ENCODE results near the gene PLAU.
A peak's percentile ranks its signal among the peaks of the same experiment; 100 is the strongest.

The PLAU gene

GRCh38 chr10:73944356-73945100 is 33.6 kb downstream of the PLAU start:
- Histone ChIP-seq H3K4me1 (ENCODE audit: control insufficient read depth, insufficient read depth, low read length) (no peaks in the 10 kb centered on the region; the same call in 1 of the 2 replicates), H3K4me3 (ENCODE audit: low read depth, low read length) (no peak overlapping the region), H3K36me3 (ENCODE audit: control insufficient read depth, insufficient read depth, low read length) (no peaks in the 10 kb centered on the region), H3K9ac (ENCODE audit: low read depth, low read length) (no peak overlapping the region), H3K9me3 (ENCODE audit: control insufficient read depth, insufficient read depth, low read length) (peaks cover 3% of the 10 kb centered on the region; the same call in 1 of the 2 replicates), H3K27me3 (ENCODE audit: control insufficient read depth, insufficient read depth, low read length) (0 out of 2 replicates have a peak, but pooled peaks cover 6% of the 10 kb centered on the region), H3K27ac (ENCODE audit: low read depth, low read length) (no peak overlapping the region)

GRCh38 chr10:73946253-73947145 is 35.6 kb downstream of the PLAU start:
- no peak overlapping the region for H3K9ac ChIP-seq (ENCODE audit: low read depth, low read length)
- H3K36me3 ChIP-seq (ENCODE audit: control insufficient read depth, insufficient read depth, low read length), result no peaks in the 10 kb centered on the region
- no peak overlapping the region for H3K27ac ChIP-seq (ENCODE audit: low read depth, low read length)

GRCh38 chr10:73948947-73949633 is 38.2 kb downstream of the PLAU start:
- Histone ChIP-seq H3K27me3 (ENCODE audit: control insufficient read depth, insufficient read depth, low read length) (no peaks in the 10 kb centered on the region), H3K4me3 (ENCODE audit: low read depth, low read length) (no peak overlapping the region), H3K36me3 (ENCODE audit: control insufficient read depth, insufficient read depth, low read length) (no peaks in the 10 kb centered on the region), H3K9ac (ENCODE audit: low read depth, low read length) (no peak overlapping the region), H3K9me3 (ENCODE audit: control insufficient read depth, insufficient read depth, low read length) (no peaks in the 10 kb centered on the region; the same call in 1 of the 2 replicates), H3K4me1 (ENCODE audit: control insufficient read depth, insufficient read depth, low read length) (0 out of 2 replicates have a peak, but pooled peaks cover 3% of the 10 kb centered on the region), H3K27ac (ENCODE audit: low read depth, low read length) (no peak overlapping the region)

More at GRCh38 chr10:73946253-73947145, 35.6 kb downstream of the PLAU start:
- H3K9me3 ChIP-seq (ENCODE audit: control insufficient read depth, insufficient read depth, low read length), result peaks cover 3% of the 10 kb centered on the region; the same call in 1 of the 2 replicates
- no peaks in the 10 kb centered on the region for H3K27me3 ChIP-seq (ENCODE audit: control insufficient read depth, insufficient read depth, low read length)
- 0 out of 2 replicates have a peak, but pooled peaks cover 3% of the 10 kb centered on the region for H3K4me1 ChIP-seq (ENCODE audit: control insufficient read depth, insufficient read depth, low read length)
- H3K4me3 ChIP-seq (ENCODE audit: low read depth, low read length), result no peak overlapping the region

- Histone ChIP-seq H3K27me3 (ENCODE audit: control insufficient read depth, insufficient read depth, low read length) (no peaks in the 10 kb centered on the region), H3K4me3 (ENCODE audit: low read depth, low read length) (no peak overlapping the region), H3K9ac (ENCODE audit: low read depth, low read length) (no peak overlapping the region), H3K9me3 (ENCODE audit: control insufficient read depth, insufficient read depth, low read length) (no peaks in the 10 kb centered on the region), H3K36me3 (ENCODE audit: control insufficient read depth, insufficient read depth, low read length) (no peaks in the 10 kb centered on the region), H3K27ac (ENCODE audit: low read depth, low read length) (no peak overlapping the region), H3K4me1 (ENCODE audit: control insufficient read depth, insufficient read depth, low read length) (0 out of 2 replicates have a peak, but pooled peaks cover 3% of the 10 kb centered on the region)
Measured at GRCh38 chr10:73950155-73950948, 39.4 kb downstream of the PLAU start.

GRCh38 chr10:73953665-73954064 is 42.7 kb downstream of the PLAU start:
- Histone ChIP-seq H3K4me1 (ENCODE audit: control insufficient read depth, insufficient read depth, low read length) (peaks cover 14% of the 10 kb centered on the region), H3K4me3 (ENCODE audit: low read depth, low read length) (no peak overlapping the region), H3K27me3 (ENCODE audit: control insufficient read depth, insufficient read depth, low read length) (no peaks in the 10 kb centered on the region), H3K27ac (ENCODE audit: low read depth, low read length) (no peak overlapping the region), H3K9me3 (ENCODE audit: control insufficient read depth, insufficient read depth, low read length) (no peaks in the 10 kb centered on the region), H3K36me3 (ENCODE audit: control insufficient read depth, insufficient read depth, low read length) (no peaks in the 10 kb centered on the region), H3K9ac (ENCODE audit: low read depth, low read length) (no peak overlapping the region)

GRCh38 chr10:73954737-73955136 is 43.8 kb downstream of the PLAU start:
- Histone ChIP-seq H3K4me1 (ENCODE audit: control insufficient read depth, insufficient read depth, low read length) (peaks cover 14% of the 10 kb centered on the region), H3K36me3 (ENCODE audit: control insufficient read depth, insufficient read depth, low read length) (no peaks in the 10 kb centered on the region), H3K27ac (ENCODE audit: low read depth, low read length) (no peak overlapping the region), H3K9me3 (ENCODE audit: control insufficient read depth, insufficient read depth, low read length) (no peaks in the 10 kb centered on the region), H3K4me3 (ENCODE audit: low read depth, low read length) (no peak overlapping the region), H3K9ac (ENCODE audit: low read depth, low read length) (no peak overlapping the region), H3K27me3 (ENCODE audit: control insufficient read depth, insufficient read depth, low read length) (no peaks in the 10 kb centered on the region)

- no peaks in the 10 kb centered on the region for H3K36me3 ChIP-seq (ENCODE audit: control insufficient read depth, insufficient read depth, low read length)
- H3K9ac ChIP-seq (ENCODE audit: low read depth, low read length), result no peak overlapping the region
- no peak overlapping the region for H3K27ac ChIP-seq (ENCODE audit: low read depth, low read length)
- H3K4me1 ChIP-seq (ENCODE audit: control insufficient read depth, insufficient read depth, low read length), result peaks cover 11% of the 10 kb centered on the region
- no peaks in the 10 kb centered on the region for H3K27me3 ChIP-seq (ENCODE audit: control insufficient read depth, insufficient read depth, low read length)
- no peak overlapping the region for H3K4me3 ChIP-seq (ENCODE audit: low read depth, low read length)
- no peaks in the 10 kb centered on the region for H3K9me3 ChIP-seq (ENCODE audit: control insufficient read depth, insufficient read depth, low read length)
Measured at GRCh38 chr10:73955719-73956118, 44.8 kb downstream of the PLAU start.

GRCh38 chr10:73956476-73957359 is 45.8 kb downstream of the PLAU start:
- Histone ChIP-seq H3K27me3 (ENCODE audit: control insufficient read depth, insufficient read depth, low read length) (no peaks in the 10 kb centered on the region), H3K9me3 (ENCODE audit: control insufficient read depth, insufficient read depth, low read length) (no peaks in the 10 kb centered on the region), H3K4me3 (ENCODE audit: low read depth, low read length) (no peak overlapping the region), H3K36me3 (ENCODE audit: control insufficient read depth, insufficient read depth, low read length) (no peaks in the 10 kb centered on the region), H3K27ac (ENCODE audit: low read depth, low read length) (peak overlapping the region; percentile 63), H3K9ac (ENCODE audit: low read depth, low read length) (no peak overlapping the region), H3K4me1 (ENCODE audit: control insufficient read depth, insufficient read depth, low read length) (peaks cover 11% of the 10 kb centered on the region)

- H3K27ac ChIP-seq (ENCODE audit: low read depth, low read length), result no peak overlapping the region
- H3K36me3 ChIP-seq (ENCODE audit: control insufficient read depth, insufficient read depth, low read length), result no peaks in the 10 kb centered on the region
- peaks cover 11% of the 10 kb centered on the region for H3K4me1 ChIP-seq (ENCODE audit: control insufficient read depth, insufficient read depth, low read length)
- H3K9me3 ChIP-seq (ENCODE audit: control insufficient read depth, insufficient read depth, low read length), result no peaks in the 10 kb centered on the region
- H3K4me3 ChIP-seq (ENCODE audit: low read depth, low read length), result no peak overlapping the region
- H3K27me3 ChIP-seq (ENCODE audit: control insufficient read depth, insufficient read depth, low read length), result no peaks in the 10 kb centered on the region
- no peak overlapping the region for H3K9ac ChIP-seq (ENCODE audit: low read depth, low read length)
Measured at GRCh38 chr10:73959484-73960243, 48.7 kb downstream of the PLAU start.
